ENCODE results near the gene ZNRF1. TPM values are rescaled to one million over a fixed set of nuclear protein-coding genes. Genes with fewer than 3 reads are reported as not detected.

Gene ZNRF1
- total RNA-seq, 3 donors from 2014 or later, result 29.9 to 42.7 (median 39.3) TPM

DNA sequence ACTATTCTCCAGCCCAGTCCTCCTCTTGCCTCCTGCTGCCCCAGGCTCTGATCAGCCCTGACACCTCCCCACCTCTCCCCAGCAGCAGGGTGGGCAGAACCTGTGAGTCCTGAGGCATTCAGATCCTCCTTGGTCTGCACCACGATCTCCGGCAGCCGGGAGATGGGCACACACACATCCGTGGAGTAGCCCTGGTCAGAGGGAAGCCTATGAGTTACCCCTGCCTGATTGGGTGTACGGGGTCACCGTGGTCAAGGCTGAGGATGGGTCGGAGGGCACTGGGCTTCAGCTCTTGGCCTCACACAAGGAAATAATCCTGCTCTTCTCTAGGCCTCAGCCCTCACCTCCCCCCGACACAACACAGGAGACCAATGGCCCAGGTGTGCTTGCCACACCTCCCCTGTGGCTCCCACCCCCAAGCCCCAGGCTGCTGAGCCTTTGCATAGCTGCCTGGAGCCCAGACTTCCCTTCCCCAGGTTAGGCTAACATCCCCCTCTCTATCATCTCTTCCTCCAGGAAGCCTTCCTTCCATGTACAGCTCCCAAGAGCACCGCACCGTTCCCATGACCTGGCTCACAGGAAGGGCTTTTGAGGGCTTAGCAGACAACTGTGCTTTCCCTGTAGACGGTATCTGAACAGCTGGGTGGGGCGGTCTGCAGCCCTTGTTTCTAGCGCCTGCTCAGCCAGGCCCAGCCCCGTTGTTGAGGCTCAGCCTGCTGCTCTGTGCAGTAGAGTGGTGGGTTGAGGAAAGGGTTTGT, 114.1 kb downstream of the ZNRF1 start:
- Histone ChIP-seq H3K4me3 (no peak overlapping the region), H3K9me3 (no peaks in the 10 kb centered on the region), H3K4me1 (ENCODE audit: low read depth) (peaks cover 36% of the 10 kb centered on the region), H3K36me3 (ENCODE audit: low read depth) (no peaks in the 10 kb centered on the region)
- no peak for DNase-seq
- TF ChIP-seq, protein P1, sequence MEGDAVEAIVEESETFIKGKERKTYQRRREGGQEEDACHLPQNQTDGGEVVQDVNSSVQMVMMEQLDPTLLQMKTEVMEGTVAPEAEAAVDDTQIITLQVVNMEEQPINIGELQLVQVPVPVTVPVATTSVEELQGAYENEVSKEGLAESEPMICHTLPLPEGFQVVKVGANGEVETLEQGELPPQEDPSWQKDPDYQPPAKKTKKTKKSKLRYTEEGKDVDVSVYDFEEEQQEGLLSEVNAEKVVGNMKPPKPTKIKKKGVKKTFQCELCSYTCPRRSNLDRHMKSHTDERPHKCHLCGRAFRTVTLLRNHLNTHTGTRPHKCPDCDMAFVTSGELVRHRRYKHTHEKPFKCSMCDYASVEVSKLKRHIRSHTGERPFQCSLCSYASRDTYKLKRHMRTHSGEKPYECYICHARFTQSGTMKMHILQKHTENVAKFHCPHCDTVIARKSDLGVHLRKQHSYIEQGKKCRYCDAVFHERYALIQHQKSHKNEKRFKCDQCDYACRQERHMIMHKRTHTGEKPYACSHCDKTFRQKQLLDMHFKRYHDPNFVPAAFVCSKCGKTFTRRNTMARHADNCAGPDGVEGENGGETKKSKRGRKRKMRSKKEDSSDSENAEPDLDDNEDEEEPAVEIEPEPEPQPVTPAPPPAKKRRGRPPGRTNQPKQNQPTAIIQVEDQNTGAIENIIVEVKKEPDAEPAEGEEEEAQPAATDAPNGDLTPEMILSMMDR (IDR thresholded peaks at IDR 0.05), result no peak
- intact Hi-C loops (cut with DNase I, micrococcal nuclease), result no loop called here
- ATAC-seq, result no peak

DNA sequence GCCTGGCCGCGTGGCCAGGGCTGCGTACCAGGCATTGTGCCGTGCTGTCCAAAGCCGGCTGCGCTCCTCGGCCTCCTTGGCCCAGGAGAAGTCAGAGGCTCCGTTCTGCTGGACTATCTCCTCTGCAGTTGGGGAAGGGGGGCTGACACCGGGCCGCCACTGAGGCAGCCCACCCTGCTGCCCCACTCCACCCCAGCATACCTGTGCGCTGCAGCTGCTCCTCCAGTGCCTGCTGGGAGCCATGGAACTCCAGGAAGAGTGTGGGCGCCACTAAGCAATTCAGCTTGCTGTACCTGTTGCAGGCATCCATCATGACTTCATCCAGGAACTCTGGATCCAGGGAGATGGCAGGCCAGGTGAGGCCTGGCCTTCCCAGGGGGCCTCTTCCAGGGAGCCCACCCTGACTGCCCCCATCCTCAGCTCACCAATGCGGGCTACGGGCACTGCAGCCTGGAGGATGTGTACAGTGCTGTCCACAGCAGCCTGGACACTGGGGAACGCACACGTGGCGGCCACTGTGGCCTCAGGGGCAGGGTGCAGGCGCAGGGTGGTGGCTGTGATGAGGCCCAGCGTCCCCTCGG, 114.8 kb downstream of the ZNRF1 start:
- DNase-seq (peak in 1 of 3 donors; percentile 44), ATAC-seq (no peak)
- intact Hi-C loops (cut with DNase I, micrococcal nuclease), result no loop called here
- H3K4me1 ChIP-seq (ENCODE audit: low read depth), result peaks cover 36% of the 10 kb centered on the region
- no peak overlapping the region for H3K4me3 ChIP-seq
- TF ChIP-seq, protein P1 (IDR thresholded peaks at IDR 0.05), result no peak
- no peaks in the 10 kb centered on the region for H3K9me3 ChIP-seq
- no peaks in the 10 kb centered on the region for H3K36me3 ChIP-seq (ENCODE audit: low read depth)

DNA sequence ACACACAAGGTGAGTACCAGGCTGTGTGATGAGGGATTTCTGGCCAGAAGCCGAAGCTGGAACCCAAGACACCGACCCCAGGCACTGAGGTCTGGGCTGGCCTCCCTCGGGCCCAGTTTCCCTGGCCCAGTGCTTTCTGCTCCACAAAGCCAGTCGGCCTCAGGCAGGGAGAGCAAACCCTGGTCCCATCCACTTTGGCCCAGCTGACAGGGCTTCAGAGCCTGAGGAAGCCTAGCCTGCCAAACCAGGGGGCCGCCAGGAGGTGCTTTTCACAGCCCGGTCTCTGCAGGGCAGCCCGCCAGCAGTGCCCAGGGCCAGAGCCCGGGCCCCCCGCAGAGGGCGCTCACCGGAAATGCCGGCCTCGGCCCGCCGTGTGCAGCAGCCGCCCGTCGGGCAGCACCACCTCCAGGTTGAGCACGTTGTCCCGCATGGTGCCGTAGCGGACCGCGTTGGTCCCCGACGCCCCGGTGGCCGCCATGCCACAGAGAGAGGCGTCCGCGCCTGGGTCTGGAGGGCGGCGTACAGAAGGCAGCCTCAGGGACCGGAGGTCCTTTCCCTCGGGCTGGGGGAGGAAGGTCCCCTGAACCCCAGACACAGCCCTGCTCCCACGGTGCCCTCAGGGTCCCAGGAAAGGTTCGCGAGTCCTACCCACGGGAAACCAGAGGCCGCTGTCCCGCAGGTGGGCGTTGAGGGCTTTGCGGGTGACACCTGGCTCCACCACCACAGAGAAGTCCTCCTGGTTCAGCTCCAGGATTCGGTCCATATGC, 115.5 kb downstream of the ZNRF1 start:
- intact Hi-C loops (cut with DNase I, micrococcal nuclease), result no loop called here
- TF ChIP-seq, protein P1 (IDR thresholded peaks at IDR 0.05), result no peak
- no peaks in the 10 kb centered on the region for H3K9me3 ChIP-seq
- no peak overlapping the region for H3K4me3 ChIP-seq
- DNase-seq (peak in 1 of 3 donors; percentile 50), ATAC-seq (no peak)
- H3K4me1 ChIP-seq (ENCODE audit: low read depth), result peaks cover 30% of the 10 kb centered on the region
- H3K36me3 ChIP-seq (ENCODE audit: low read depth), result no peaks in the 10 kb centered on the region

DNA sequence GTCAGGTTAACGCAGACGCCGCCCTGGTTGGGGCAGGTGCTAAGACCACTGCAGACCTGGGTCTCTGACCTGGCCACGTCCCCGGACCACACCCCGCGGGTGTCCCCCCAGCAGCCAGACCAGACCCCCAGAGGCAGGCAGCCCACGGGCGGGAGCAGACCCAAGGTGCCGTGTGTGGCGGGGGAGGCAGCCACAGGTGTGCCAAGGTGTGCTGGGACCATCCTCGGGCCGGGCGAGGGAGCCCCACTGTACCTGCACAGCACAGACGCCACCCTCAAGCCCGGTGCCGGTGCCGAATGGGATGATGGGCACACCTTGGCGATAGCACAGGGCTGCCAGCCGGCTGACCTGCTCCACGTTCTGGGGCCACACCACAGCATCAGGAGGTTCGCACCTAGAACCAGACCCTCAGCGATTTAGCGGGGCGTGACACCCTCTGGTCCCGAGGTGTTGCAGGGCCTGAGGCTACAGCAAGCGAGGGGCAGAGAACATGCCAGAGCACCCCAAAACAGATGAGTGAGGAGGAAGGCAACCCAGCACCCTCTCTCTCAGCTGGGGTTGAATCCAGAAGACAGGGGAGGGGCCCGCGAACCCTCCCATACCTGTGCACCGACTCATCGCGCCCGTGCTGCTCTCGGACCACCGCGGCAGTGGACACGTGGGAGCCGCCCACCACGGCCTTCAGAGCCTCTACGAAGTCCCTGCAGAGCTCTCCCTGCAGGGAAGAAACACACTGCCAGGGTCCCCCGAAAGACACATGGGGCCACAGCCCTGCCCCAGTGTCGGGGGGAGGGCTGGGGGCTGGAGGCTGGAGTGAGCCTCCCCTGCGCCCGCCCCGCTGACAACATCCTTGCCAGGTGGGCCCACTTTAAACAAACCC, 116.4 kb downstream of the ZNRF1 start:
- H3K36me3 ChIP-seq (ENCODE audit: low read depth), result no peaks in the 10 kb centered on the region
- intact Hi-C loops (cut with DNase I, micrococcal nuclease), result no loop called here
- TF ChIP-seq, protein P1 (IDR thresholded peaks at IDR 0.05), result no peak
- no peak for ATAC-seq
- DNase-seq, result no peak
- no peaks in the 10 kb centered on the region for H3K9me3 ChIP-seq
- H3K4me3 ChIP-seq, result no peak overlapping the region
- H3K4me1 ChIP-seq (ENCODE audit: low read depth), result peaks cover 22% of the 10 kb centered on the region
